A549 (cell line): ENCODE data around the gene MB21D2.

ENCODE experiments used
- BHLHE40 ChIP-seq: IDR thresholded peaks from 2 replicates; pipeline ENCODE4 v1.6.1; 2012; ENCODE audit warnings: low read depth, low read length, inconsistent platforms
- CTCF ChIP-seq: fragments of >200 bp; sonication (Bioruptor Twin); formaldehyde crosslinking; IDR thresholded peaks from 3 replicates; pipeline ENCODE4 v1.5.1; 2016
- JUN ChIP-seq, 2 experiments: fragments of >200 bp; sonication (Bioruptor Twin); formaldehyde crosslinking; IDR thresholded peaks; 2 replicates in 1 of 2; 3 replicates in 1 of 2; pipeline ENCODE4 v1.6.1; 2016 to 2017
- POLR2A ChIP-seq: IDR thresholded peaks from 2 replicates; pipeline ENCODE4 v1.6.1; 2012; ENCODE audit warnings: mild to moderate bottlenecking, low read length
- REST ChIP-seq: fragments of 200-600 bp; sonication (generic); IDR thresholded peaks from 2 replicates; pipeline ENCODE4 v1.6.1; 2016; ENCODE audit warnings: antibody characterized with exemption, mild to moderate bottlenecking, moderate library complexity

GRCh38 chr3:192870822-192871221 is 46.8 kb downstream of the MB21D2 start:
- TF ChIP-seq CTCF: no peak
- no peak for TF ChIP-seq POLR2A
- TF ChIP-seq REST: no peak
- TF ChIP-seq BHLHE40: no peak
- no peak for TF ChIP-seq JUN (IDR thresholded peaks at IDR 0.05)
